HEK293 (cell line): ENCODE measurements around the gene SERF2.

Experiments
- AEBP2 ChIP-seq: fragments of 450-650 bp; formaldehyde crosslinking; IDR thresholded peaks from 2 replicates; pipeline ENCODE4 v1.5.1; 2016; ENCODE audit warnings: missing biosample characterization, missing genetic modification characterization, borderline replicate concordance
- ATF2 ChIP-seq: fragments of 450-650 bp; formaldehyde crosslinking; IDR thresholded peaks from 2 replicates; pipeline ENCODE4 v1.5.1; 2016; ENCODE audit warnings: missing biosample characterization, missing genetic modification characterization, low read depth
- CTCF ChIP-seq: fragments of 450-650 bp; formaldehyde crosslinking; IDR thresholded peaks from 2 replicates; pipeline ENCODE4 v1.5.1; 2016; ENCODE audit warnings: missing biosample characterization, missing genetic modification characterization
- GLI4 ChIP-seq: fragments of 450-650 bp; formaldehyde crosslinking; IDR thresholded peaks from 2 replicates; pipeline ENCODE4 v1.5.1; 2016; ENCODE audit warnings: missing biosample characterization, missing genetic modification characterization
- GLIS2 ChIP-seq: fragments of 450-650 bp; formaldehyde crosslinking; IDR thresholded peaks from 2 replicates; pipeline ENCODE4 v1.5.1; 2016; ENCODE audit warnings: missing biosample characterization, missing genetic modification characterization
- HOXA7 ChIP-seq: sonication (generic); formaldehyde crosslinking; IDR thresholded peaks from 2 replicates; pipeline ENCODE4 v1.8.1; 2022; ENCODE audit warnings: missing genetic modification reagents, borderline replicate concordance
- REPIN1 ChIP-seq: fragments of 450-650 bp; formaldehyde crosslinking; IDR thresholded peaks from 2 replicates; pipeline ENCODE4 v1.5.1; 2017; ENCODE audit warnings: missing biosample characterization, missing genetic modification characterization, low read depth
- SP3 ChIP-seq: fragments of 450-650 bp; formaldehyde crosslinking; IDR thresholded peaks from 2 replicates; pipeline ENCODE4 v1.5.1; 2016; ENCODE audit warnings: missing biosample characterization, missing genetic modification characterization
- ZBTB21 ChIP-seq: fragments of 450-650 bp; formaldehyde crosslinking; IDR thresholded peaks from 2 replicates; pipeline ENCODE4 v1.5.1; 2017; ENCODE audit warnings: missing biosample characterization, missing genetic modification characterization
- ZBTB49 ChIP-seq: fragments of 450-650 bp; formaldehyde crosslinking; IDR thresholded peaks from 2 replicates; pipeline ENCODE4 v1.5.1; 2016; ENCODE audit warnings: missing biosample characterization, missing genetic modification characterization, low read depth
- ZBTB7A ChIP-seq: fragments of 450-650 bp; formaldehyde crosslinking; IDR thresholded peaks from 2 replicates; pipeline ENCODE4 v1.5.1; 2016; ENCODE audit warnings: low read depth, missing biosample characterization, missing genetic modification characterization
- ZNF10 ChIP-seq: fragments of 450-650 bp; formaldehyde crosslinking; IDR thresholded peaks from 2 replicates; pipeline ENCODE4 v1.5.1; 2017; ENCODE audit warnings: missing biosample characterization, missing genetic modification characterization
- ZNF112 ChIP-seq: fragments of 450-650 bp; formaldehyde crosslinking; IDR thresholded peaks from 2 replicates; pipeline ENCODE4 v1.5.0; 2017; ENCODE audit warnings: missing biosample characterization, missing genetic modification characterization
- ZNF132 ChIP-seq: fragments of 450-650 bp; formaldehyde crosslinking; IDR thresholded peaks from 2 replicates; pipeline ENCODE4 v1.5.1; 2017; ENCODE audit warnings: missing biosample characterization, missing genetic modification characterization, borderline replicate concordance
- ZNF169 ChIP-seq: fragments of 450-650 bp; formaldehyde crosslinking; IDR thresholded peaks from 2 replicates; pipeline ENCODE4 v1.5.1; 2016; ENCODE audit warnings: missing biosample characterization, missing genetic modification characterization
- ZNF174 ChIP-seq: fragments of 450-650 bp; formaldehyde crosslinking; IDR thresholded peaks from 2 replicates; pipeline ENCODE4 v1.5.0; 2017; ENCODE audit warnings: missing biosample characterization, mild to moderate bottlenecking, missing genetic modification characterization
- ZNF18 ChIP-seq: fragments of 450-650 bp; formaldehyde crosslinking; IDR thresholded peaks from 2 replicates; pipeline ENCODE4 v1.5.1; 2016; ENCODE audit warnings: missing biosample characterization, missing genetic modification characterization
- ZNF19 ChIP-seq: fragments of 450-650 bp; formaldehyde crosslinking; IDR thresholded peaks from 2 replicates; pipeline ENCODE4; 2016; ENCODE audit warnings: missing biosample characterization, missing genetic modification characterization, low read depth
- ZNF214 ChIP-seq: fragments of 450-650 bp; formaldehyde crosslinking; IDR thresholded peaks from 2 replicates; pipeline ENCODE4 v1.5.1; 2017; ENCODE audit warnings: missing biosample characterization, mild to moderate bottlenecking, missing genetic modification characterization, borderline replicate concordance
- ZNF239 ChIP-seq: fragments of 450-650 bp; formaldehyde crosslinking; IDR thresholded peaks from 2 replicates; pipeline ENCODE4 v1.5.1; 2016; ENCODE audit warnings: missing biosample characterization, missing genetic modification characterization
- ZNF24 ChIP-seq: fragments of 450-650 bp; formaldehyde crosslinking; IDR thresholded peaks from 2 replicates; pipeline ENCODE4 v1.5.1; 2016; ENCODE audit warnings: missing biosample characterization, missing genetic modification characterization
- ZNF274 ChIP-seq, 2 experiments: fragments of 200-500 bp in 1 of 2; fragments of 450-650 bp in 1 of 2; sonication (Bioruptor generic) in 1 of 2; formaldehyde crosslinking in 1 of 2; IDR thresholded peaks; 2 replicates each; pipeline versions ENCODE4 v1.5.1 to v1.6.1; 2014 to 2016; ENCODE audit warnings: borderline replicate concordance in 1 of 2, inconsistent platforms in 1 of 2, low read length in 1 of 2, missing biosample characterization in 1 of 2, missing genetic modification characterization in 1 of 2
- ZNF292 ChIP-seq: fragments of 450-650 bp; formaldehyde crosslinking; IDR thresholded peaks from 2 replicates; pipeline ENCODE4 v1.5.1; 2016; ENCODE audit warnings: low read depth, missing biosample characterization, missing genetic modification characterization, borderline replicate concordance
- ZNF311 ChIP-seq: fragments of 450-650 bp; formaldehyde crosslinking; IDR thresholded peaks from 2 replicates; pipeline ENCODE4 v1.5.1; 2017; ENCODE audit warnings: missing biosample characterization, missing genetic modification characterization, borderline replicate concordance
- ZNF341 ChIP-seq: fragments of 450-650 bp; formaldehyde crosslinking; IDR thresholded peaks from 2 replicates; pipeline ENCODE4; 2016; ENCODE audit warnings: low read depth, missing biosample characterization, missing genetic modification characterization
- ZNF433 ChIP-seq: fragments of 450-650 bp; formaldehyde crosslinking; IDR thresholded peaks from 2 replicates; pipeline ENCODE4 v1.5.1; 2016; ENCODE audit warnings: missing biosample characterization, missing genetic modification characterization, low read depth
- ZNF501 ChIP-seq: fragments of 450-650 bp; formaldehyde crosslinking; IDR thresholded peaks from 2 replicates; pipeline ENCODE4 v1.5.1; 2016; ENCODE audit warnings: missing biosample characterization, missing genetic modification characterization
- ZNF561 ChIP-seq: fragments of 450-650 bp; IDR thresholded peaks from 2 replicates; pipeline ENCODE4 v1.5.1; 2018; ENCODE audit warnings: missing biosample characterization, missing genetic modification characterization, borderline replicate concordance
- ZNF610 ChIP-seq: fragments of 450-650 bp; formaldehyde crosslinking; IDR thresholded peaks from 2 replicates; pipeline ENCODE4 v1.5.1; 2016; ENCODE audit warnings: missing biosample characterization, missing genetic modification characterization, borderline replicate concordance
- ZNF621 ChIP-seq: fragments of 450-650 bp; formaldehyde crosslinking; IDR thresholded peaks from 2 replicates; pipeline ENCODE4 v1.5.1; 2017; ENCODE audit warnings: missing biosample characterization, missing genetic modification characterization
- ZNF629 ChIP-seq: fragments of 450-650 bp; formaldehyde crosslinking; IDR thresholded peaks from 2 replicates; pipeline ENCODE4 v1.5.1; 2017; ENCODE audit warnings: missing biosample characterization, missing genetic modification characterization
- ZNF654 ChIP-seq: fragments of 450-650 bp; formaldehyde crosslinking; IDR thresholded peaks from 2 replicates; pipeline ENCODE4 v1.5.1; 2016; ENCODE audit warnings: low read depth, missing biosample characterization, missing genetic modification characterization
- ZNF785 ChIP-seq: fragments of 450-650 bp; formaldehyde crosslinking; IDR thresholded peaks from 2 replicates; pipeline ENCODE4 v1.5.1; 2016; ENCODE audit warnings: missing biosample characterization, missing genetic modification characterization

The SERF2 gene

GRCh38 chr15:43776101-43776717, 15.9 kb upstream of the SERF2 start (continued):
- TF ChIP-seq ZNF341 (tag by site-specific recombination): peak; percentile 64
- no peak for TF ChIP-seq ZNF785
- no peak for TF ChIP-seq ZNF10
- no peak for TF ChIP-seq ZNF24 (tag by site-specific recombination)
- TF ChIP-seq ZNF621 (tag by site-specific recombination): no peak
- no peak for TF ChIP-seq ATF2
- TF ChIP-seq AEBP2 (tag by site-specific recombination): no peak
- TF ChIP-seq ZNF214 (tag by site-specific recombination): no peak
- TF ChIP-seq ZBTB21 (tag by site-specific recombination): no peak
- no peak for TF ChIP-seq ZNF132 (tag by site-specific recombination)
- no peak for TF ChIP-seq ZNF311 (tag by site-specific recombination)
- no peak for TF ChIP-seq ZNF112 (tag by site-specific recombination)
- no peak for TF ChIP-seq CTCF (tag by site-specific recombination)
- no peak for TF ChIP-seq ZNF654 (tag by site-specific recombination)
- no peak for TF ChIP-seq REPIN1 (tag by site-specific recombination)
- TF ChIP-seq ZNF561 (tag by site-specific recombination): no peak
- TF ChIP-seq GLIS2 (tag by site-specific recombination): peak; percentile 82
- no peak for TF ChIP-seq ZNF239
- no peak for TF ChIP-seq ZNF433
- no peak for TF ChIP-seq ZNF18
- TF ChIP-seq GLI4: no peak
- no peak for TF ChIP-seq SP3 (tag by site-specific recombination)
- no peak for TF ChIP-seq ZNF274 (IDR thresholded peaks at IDR 0.05; ENCODE audit: low read length)
- TF ChIP-seq ZNF274 (tag by site-specific recombination; IDR thresholded peaks at IDR 0.05; ENCODE audit: borderline replicate concordance): no peak
- TF ChIP-seq ZNF174 (tag by site-specific recombination): no peak
- TF ChIP-seq HOXA7 (CRISPR knock-in tag): no peak
- no peak for TF ChIP-seq ZNF169
- TF ChIP-seq ZNF610: no peak
- TF ChIP-seq ZNF501: 0 out of 2 replicates have a peak, but pooled peaks have one; percentile 21
- no peak for TF ChIP-seq ZNF19
- 0 out of 2 replicates have a peak, but pooled peaks have one; percentile 9 for TF ChIP-seq ZNF629 (tag by site-specific recombination)
- TF ChIP-seq ZBTB49: no peak
- no peak for TF ChIP-seq ZNF292
- TF ChIP-seq ZBTB7A (tag by site-specific recombination): no peak
